Cardiac muscle cell (in vitro differentiated cells and primary cell): ENCODE data around the gene TWIST2. TPM values are rescaled to one million over a fixed set of nuclear protein-coding genes. Genes with fewer than 3 reads are reported as not detected.

ENCODE experiments used
- DNase-seq, 2 donors: peaks; one replicate each; pipeline versions ENCODE4 v3.0.0 to v3.0.0-alpha.2; 2010 to 2017; ENCODE audit warnings: low read depth in 1 of 2, low spot score in 1 of 2
- H3K27ac ChIP-seq: fragments of 200-600 bp; sonication (generic); 2 replicates; pipeline ENCODE4 v1.5.1; 2016
- H3K27me3 ChIP-seq: fragments of 200-600 bp; sonication (generic); 2 replicates; pipeline ENCODE4 v1.6.0; 2016; ENCODE audit warnings: control low read depth
- H3K36me3 ChIP-seq: fragments of 200-600 bp; sonication (generic); 2 replicates; pipeline ENCODE4 v1.5.1; 2016; ENCODE audit warnings: control low read depth
- H3K4me1 ChIP-seq: fragments of 200-600 bp; sonication (generic); 2 replicates; pipeline ENCODE4 v1.8.1; 2017; ENCODE audit warnings: low read depth, mild to moderate bottlenecking, mixed run types
- H3K4me3 ChIP-seq: fragments of 200-600 bp; sonication (generic); 2 replicates; pipeline ENCODE4 v1.5.1; 2016; ENCODE audit warnings: mild to moderate bottlenecking
- H3K9me3 ChIP-seq: fragments of 200-600 bp; sonication (generic); 2 replicates; pipeline ENCODE4 v1.5.1; 2017; ENCODE audit warnings: low read depth, mild to moderate bottlenecking, control low read depth
- CTCF ChIP-seq: IDR thresholded peaks from 2 replicates; pipeline ENCODE4 v1.5.1; 2012; ENCODE audit warnings: low read depth, mild to moderate bottlenecking, low read length
- polyA plus RNA-seq: library from polyadenylated mRNA; unstranded; fragments of >200 nt; fragmentation: Nextera tagmentation; extraction: Ambion mirVana; gene quantifications from 2 replicates; pipeline ENCODE4 v1.2.1, GENCODE V29; 2016
- total RNA-seq: library from RNA; depleted of rRNA; stranded (reverse); fragments of >200 nt; gene quantifications from 2 replicates; pipeline ENCODE4 v1.2.3, GENCODE V29; 2016

The TWIST2 gene
- total and polyA plus RNA-seq, 2 experiments from 2014 or later = not detected

GRCh38 chr2:238817382-238817781 lies 30.5 kb upstream of the TWIST2 start:
- no peak overlapping the region for H3K4me3 ChIP-seq
- H3K27me3 ChIP-seq = no peaks in the 10 kb centered on the region
- H3K27ac ChIP-seq = no peak overlapping the region
- no peaks in the 10 kb centered on the region for H3K9me3 ChIP-seq
- H3K36me3 ChIP-seq = no peaks in the 10 kb centered on the region
- no peaks in the 10 kb centered on the region for H3K4me1 ChIP-seq
- no peak for DNase-seq
- no peak for TF ChIP-seq CTCF

DNA sequence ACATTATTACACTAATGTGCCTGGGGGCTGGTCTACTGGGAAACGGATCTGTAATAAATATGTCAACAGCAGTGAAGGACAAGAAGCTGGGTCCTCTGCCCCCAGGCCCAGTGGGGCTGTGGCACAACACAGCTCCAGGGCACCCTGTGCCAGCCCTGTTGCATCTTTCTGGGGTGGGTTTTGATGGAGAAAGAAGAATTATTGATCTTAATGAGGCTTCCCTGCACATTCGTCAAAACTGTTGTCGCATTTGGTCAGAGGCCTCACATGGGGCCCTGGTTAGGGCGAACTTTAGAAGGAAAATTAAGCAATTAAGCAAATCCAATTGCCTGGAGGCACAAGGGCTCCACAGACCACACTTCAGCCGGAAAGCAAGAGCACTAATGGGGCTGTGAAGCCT lies 30.0 kb upstream of the TWIST2 start:
- no peak overlapping the region for H3K4me3 ChIP-seq
- no peaks in the 10 kb centered on the region for H3K36me3 ChIP-seq
- H3K9me3 ChIP-seq = no peaks in the 10 kb centered on the region
- DNase-seq = no peak
- no peaks in the 10 kb centered on the region for H3K27me3 ChIP-seq
- no peaks in the 10 kb centered on the region for H3K4me1 ChIP-seq
- TF ChIP-seq CTCF = no peak
- no peak overlapping the region for H3K27ac ChIP-seq

- no peak for TF ChIP-seq CTCF
- DNase-seq = no peak
- Histone ChIP-seq H3K36me3 (no peaks in the 10 kb centered on the region), H3K4me3 (no peak overlapping the region), H3K4me1 (no peaks in the 10 kb centered on the region), H3K9me3 (no peaks in the 10 kb centered on the region), H3K27me3 (no peaks in the 10 kb centered on the region), H3K27ac (no peak overlapping the region)
These were observed 29.3 kb upstream of the TWIST2 start for GRCh38 chr2:238818561-238818960.

DNA sequence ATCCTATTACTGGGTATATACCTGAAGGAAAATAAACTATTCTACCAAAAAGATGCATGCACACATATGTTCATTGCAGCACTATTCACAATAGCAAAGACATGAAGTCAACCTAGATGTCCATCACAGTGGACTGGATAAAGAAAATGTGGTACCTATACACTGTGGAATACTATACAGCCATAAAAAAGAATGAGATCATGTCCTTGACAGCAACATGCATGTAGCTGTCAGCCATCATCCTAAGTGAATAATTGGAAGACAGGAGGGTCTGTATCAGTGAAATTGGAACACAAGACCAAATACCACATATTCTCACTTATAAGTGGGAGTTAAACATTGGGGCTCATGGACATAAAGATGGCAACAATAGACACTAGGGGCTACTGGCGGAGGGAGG lies 27.7 kb upstream of the TWIST2 start:
- H3K4me3 ChIP-seq = no peak overlapping the region
- no peak for TF ChIP-seq CTCF
- no peaks in the 10 kb centered on the region for H3K4me1 ChIP-seq
- no peaks in the 10 kb centered on the region for H3K27me3 ChIP-seq
- no peaks in the 10 kb centered on the region for H3K9me3 ChIP-seq
- no peak overlapping the region for H3K27ac ChIP-seq
- no peak for DNase-seq
- no peaks in the 10 kb centered on the region for H3K36me3 ChIP-seq

DNA sequence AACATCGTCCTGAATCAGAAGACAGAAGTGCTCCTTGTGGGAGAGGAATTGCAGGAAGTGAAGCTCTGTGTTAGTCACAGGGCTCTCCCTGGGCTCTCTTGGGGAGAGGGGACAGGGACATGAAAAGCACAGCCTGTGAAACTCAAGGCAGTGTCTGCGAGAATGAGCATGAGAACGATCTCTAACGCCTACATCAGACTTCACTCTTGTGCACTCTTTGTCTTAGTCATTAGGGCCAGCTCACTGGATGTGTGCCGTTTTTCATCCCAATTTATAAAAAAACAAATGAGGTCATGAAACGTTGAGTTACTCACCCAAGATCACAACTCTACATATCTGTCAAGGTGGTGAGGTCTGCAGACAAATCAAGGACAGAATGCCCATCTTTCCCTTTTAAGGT lies 27.0 kb upstream of the TWIST2 start:
- no peaks in the 10 kb centered on the region for H3K36me3 ChIP-seq
- H3K27ac ChIP-seq = no peak overlapping the region
- no peaks in the 10 kb centered on the region for H3K27me3 ChIP-seq
- DNase-seq = peak in 1 of 2 donors; percentile 21
- H3K4me3 ChIP-seq = no peak overlapping the region
- H3K4me1 ChIP-seq = no peaks in the 10 kb centered on the region
- no peaks in the 10 kb centered on the region for H3K9me3 ChIP-seq
- TF ChIP-seq CTCF = no peak

- TF ChIP-seq CTCF = no peak
- no peak overlapping the region for H3K27ac ChIP-seq
- DNase-seq = peak in 1 of 2 donors; percentile 56
These were observed 26.5 kb upstream of the TWIST2 start for GRCh38 chr2:238821391-238821790.

More at GRCh38 chr2:238821391-238821790, 26.5 kb upstream of the TWIST2 start:
- Histone ChIP-seq H3K4me3 (no peak overlapping the region), H3K27me3 (no peaks in the 10 kb centered on the region), H3K9me3 (no peaks in the 10 kb centered on the region), H3K4me1 (no peaks in the 10 kb centered on the region), H3K36me3 (no peaks in the 10 kb centered on the region)
